HEK293 (cell line): ENCODE results near the gene WAC.
A peak's percentile ranks its signal among the peaks of the same experiment; 100 is the strongest.
"Not testable (repeated sequence)": the region's sequence is repeated elsewhere in the genome, so short reads cannot be mapped to it uniquely, and the experiment has no call there.

Experiments
- CTCF ChIA-PET: fragments of 350-600 bp; formaldehyde crosslinking; extraction: SDS; loops from one replicate; lab custom pipeline; 2021; ENCODE audit warnings: antibody characterized with exemption; lab: Yijun Ruan, JAX
- POLR2A ChIA-PET: fragments of 300-600 bp; formaldehyde crosslinking; extraction: SDS; loops from one replicate; lab custom pipeline; 2020; ENCODE audit warnings: antibody characterized with exemption, inconsistent platforms; lab: Yijun Ruan, JAX
- H3K27ac ChIP-seq: fragments of 200-500 bp; sonication (Bioruptor generic); 2 replicates; pipeline ENCODE4 v1.5.1; 2014; ENCODE audit warnings: low read depth, low read length, control low read depth, inconsistent platforms; ENCODE audit errors: extremely low read depth
- H3K36me3 ChIP-seq, 2 experiments: fragments of 200-500 bp in 1 of 2; sonication (Bioruptor generic) in 1 of 2; 1 replicate in 1 of 2; 2 replicates in 1 of 2; pipeline ENCODE4 v1.5.1; 2014 to 2017; ENCODE audit warnings: inconsistent platforms in 2 of 2, low read length in 2 of 2; ENCODE audit not compliant: control insufficient read depth in 2 of 2, insufficient read depth in 1 of 2
- H3K4me1 ChIP-seq: fragments of 200-500 bp; sonication (Bioruptor generic); 2 replicates; pipeline ENCODE4 v1.5.1; 2014; ENCODE audit warnings: mild to moderate bottlenecking, low read length, inconsistent platforms; ENCODE audit not compliant: control insufficient read depth, insufficient read depth
- H3K4me3 ChIP-seq: 2 replicates; pipeline ENCODE4 v1.5.1; 2011; ENCODE audit warnings: low read depth, mild to moderate bottlenecking, control low read depth, low read length, moderate library complexity
- H3K9me3 ChIP-seq: fragments of 200-500 bp; sonication (Bioruptor generic); 2 replicates; pipeline ENCODE4 v1.5.1; 2014; ENCODE audit warnings: low read depth, low read length, inconsistent platforms; ENCODE audit not compliant: control insufficient read depth, insufficient read depth
- BCL11B ChIP-seq: fragments of 450-650 bp; formaldehyde crosslinking; IDR thresholded peaks from 2 replicates; pipeline ENCODE4 v1.5.1; 2016; ENCODE audit warnings: low read depth, missing biosample characterization, missing genetic modification characterization
- FEZF1 ChIP-seq: fragments of 450-650 bp; formaldehyde crosslinking; IDR thresholded peaks from 2 replicates; pipeline ENCODE4 v1.5.1; 2016; ENCODE audit warnings: missing biosample characterization, missing genetic modification characterization
- KLF10 ChIP-seq: fragments of 450-650 bp; IDR thresholded peaks from 2 replicates; pipeline ENCODE4 v1.5.1; 2018; ENCODE audit warnings: missing biosample characterization, mild to moderate bottlenecking, missing genetic modification characterization
- OSR2 ChIP-seq: fragments of 450-650 bp; formaldehyde crosslinking; IDR thresholded peaks from 2 replicates; pipeline ENCODE4 v1.5.1; 2016; ENCODE audit warnings: missing biosample characterization, missing genetic modification characterization
- SP3 ChIP-seq: fragments of 450-650 bp; formaldehyde crosslinking; IDR thresholded peaks from 2 replicates; pipeline ENCODE4 v1.5.1; 2016; ENCODE audit warnings: missing biosample characterization, missing genetic modification characterization
- YY1 ChIP-seq: fragments of 450-650 bp; formaldehyde crosslinking; IDR thresholded peaks from 2 replicates; pipeline ENCODE4 v1.5.1; 2018; ENCODE audit warnings: missing biosample characterization, missing genetic modification characterization
- ZBTB21 ChIP-seq: fragments of 450-650 bp; formaldehyde crosslinking; IDR thresholded peaks from 2 replicates; pipeline ENCODE4 v1.5.1; 2017; ENCODE audit warnings: missing biosample characterization, missing genetic modification characterization
- ZNF121 ChIP-seq: fragments of 450-650 bp; formaldehyde crosslinking; IDR thresholded peaks from 2 replicates; pipeline ENCODE4 v1.5.1; 2016; ENCODE audit warnings: missing biosample characterization, missing genetic modification characterization
- ZNF155 ChIP-seq: fragments of 450-650 bp; formaldehyde crosslinking; IDR thresholded peaks from 2 replicates; pipeline ENCODE4 v1.5.1; 2016; ENCODE audit warnings: missing biosample characterization, missing genetic modification characterization
- ZNF23 ChIP-seq: fragments of 450-650 bp; formaldehyde crosslinking; IDR thresholded peaks from 2 replicates; pipeline ENCODE4 v1.5.1; 2016; ENCODE audit warnings: missing biosample characterization, missing genetic modification characterization, borderline replicate concordance
- ZNF292 ChIP-seq: fragments of 450-650 bp; formaldehyde crosslinking; IDR thresholded peaks from 2 replicates; pipeline ENCODE4 v1.5.1; 2016; ENCODE audit warnings: low read depth, missing biosample characterization, missing genetic modification characterization, borderline replicate concordance
- ZNF366 ChIP-seq: fragments of 450-650 bp; formaldehyde crosslinking; conservative IDR thresholded peaks from 2 replicates; pipeline ENCODE4 v1.5.1; 2016; ENCODE audit warnings: missing biosample characterization, missing genetic modification characterization
- ZNF391 ChIP-seq: fragments of 450-650 bp; formaldehyde crosslinking; IDR thresholded peaks from 2 replicates; pipeline ENCODE4 v1.5.1; 2016; ENCODE audit warnings: low read depth, missing biosample characterization, missing genetic modification characterization, borderline replicate concordance
- ZNF423 ChIP-seq: fragments of 450-650 bp; formaldehyde crosslinking; IDR thresholded peaks from 2 replicates; pipeline ENCODE4 v1.5.1; 2016; ENCODE audit warnings: missing biosample characterization, missing genetic modification characterization
- ZNF558 ChIP-seq: fragments of 450-650 bp; formaldehyde crosslinking; IDR thresholded peaks from 2 replicates; pipeline ENCODE4 v1.5.1; 2016; ENCODE audit warnings: missing biosample characterization, missing genetic modification characterization
- ZNF596 ChIP-seq: fragments of 450-650 bp; IDR thresholded peaks from 2 replicates; pipeline ENCODE4 v1.5.0; 2018; ENCODE audit warnings: missing biosample characterization, mild to moderate bottlenecking, missing genetic modification characterization, moderate library complexity
- ZNF701 ChIP-seq: fragments of 450-650 bp; formaldehyde crosslinking; IDR thresholded peaks from 2 replicates; pipeline ENCODE4 v1.5.1; 2016; ENCODE audit warnings: missing biosample characterization, missing genetic modification characterization
- ZNF843 ChIP-seq: fragments of 450-650 bp; formaldehyde crosslinking; IDR thresholded peaks from 2 replicates; pipeline ENCODE4 v1.5.1; 2016; ENCODE audit warnings: missing biosample characterization, missing genetic modification characterization
- TF ChIP-seq, protein P1 (sequence below): fragments of 450-650 bp; formaldehyde crosslinking; IDR thresholded peaks from 2 replicates; pipeline ENCODE4 v1.5.1; 2016; ENCODE audit warnings: missing biosample characterization, missing genetic modification characterization
- TF ChIP-seq, protein P2 (sequence below): fragments of 450-650 bp; formaldehyde crosslinking; IDR thresholded peaks from 2 replicates; pipeline ENCODE4 v1.5.1; 2017; ENCODE audit warnings: missing biosample characterization, mild to moderate bottlenecking, missing genetic modification characterization, moderate library complexity
- TF ChIP-seq, protein P3 (sequence below): fragments of 450-650 bp; formaldehyde crosslinking; IDR thresholded peaks from 2 replicates; pipeline ENCODE4 v1.5.1; 2016; ENCODE audit warnings: missing biosample characterization, missing genetic modification characterization, low read depth
- TF ChIP-seq, protein P4 (sequence below): fragments of 450-650 bp; formaldehyde crosslinking; IDR thresholded peaks from 2 replicates; pipeline ENCODE4 v1.5.1; 2017; ENCODE audit warnings: missing biosample characterization, missing genetic modification characterization

Gene WAC

GRCh38 chr10:28497313-28498126 is 35.4 kb upstream of the WAC start:
- CTCF ChIA-PET = no interaction called here

GRCh38 chr10:28500203-28500602 is 32.7 kb upstream of the WAC start:
- H3K4me1 ChIP-seq, H3K9me3 ChIP-seq, H3K4me3 ChIP-seq, POLR2A ChIA-PET, CTCF ChIA-PET, H3K36me3 ChIP-seq, H3K27ac ChIP-seq: not testable (repeated sequence)

More at GRCh38 chr10:28497313-28498126, 35.4 kb upstream of the WAC start:
- H3K36me3 ChIP-seq = no peaks in the 10 kb centered on the region
- no peak for TF ChIP-seq ZNF558 (tag by site-specific recombination)
- TF ChIP-seq ZNF596 (tag by site-specific recombination) = peak; percentile 88
- peak; percentile 78 for TF ChIP-seq ZNF121 (tag by site-specific recombination)
- TF ChIP-seq BCL11B (tag by site-specific recombination) = no peak
- TF ChIP-seq, protein P1, sequence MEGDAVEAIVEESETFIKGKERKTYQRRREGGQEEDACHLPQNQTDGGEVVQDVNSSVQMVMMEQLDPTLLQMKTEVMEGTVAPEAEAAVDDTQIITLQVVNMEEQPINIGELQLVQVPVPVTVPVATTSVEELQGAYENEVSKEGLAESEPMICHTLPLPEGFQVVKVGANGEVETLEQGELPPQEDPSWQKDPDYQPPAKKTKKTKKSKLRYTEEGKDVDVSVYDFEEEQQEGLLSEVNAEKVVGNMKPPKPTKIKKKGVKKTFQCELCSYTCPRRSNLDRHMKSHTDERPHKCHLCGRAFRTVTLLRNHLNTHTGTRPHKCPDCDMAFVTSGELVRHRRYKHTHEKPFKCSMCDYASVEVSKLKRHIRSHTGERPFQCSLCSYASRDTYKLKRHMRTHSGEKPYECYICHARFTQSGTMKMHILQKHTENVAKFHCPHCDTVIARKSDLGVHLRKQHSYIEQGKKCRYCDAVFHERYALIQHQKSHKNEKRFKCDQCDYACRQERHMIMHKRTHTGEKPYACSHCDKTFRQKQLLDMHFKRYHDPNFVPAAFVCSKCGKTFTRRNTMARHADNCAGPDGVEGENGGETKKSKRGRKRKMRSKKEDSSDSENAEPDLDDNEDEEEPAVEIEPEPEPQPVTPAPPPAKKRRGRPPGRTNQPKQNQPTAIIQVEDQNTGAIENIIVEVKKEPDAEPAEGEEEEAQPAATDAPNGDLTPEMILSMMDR (tag by site-specific recombination) = no peak
- peak; percentile 98 for TF ChIP-seq ZNF366 (tag by site-specific recombination)
- no peak for TF ChIP-seq ZBTB21 (tag by site-specific recombination)
- TF ChIP-seq ZNF391 = no peak
- no peak for TF ChIP-seq ZNF155
- no peak for TF ChIP-seq ZNF423 (tag by site-specific recombination)
- TF ChIP-seq ZNF23 = no peak
- TF ChIP-seq ZNF292 (tag by site-specific recombination) = no peak
- no peak for TF ChIP-seq ZNF701 (tag by site-specific recombination)
- no peak for TF ChIP-seq SP3 (tag by site-specific recombination)
- no peak for TF ChIP-seq KLF10 (tag by site-specific recombination)
- TF ChIP-seq YY1 (tag by site-specific recombination) = no peak
- no peaks in the 10 kb centered on the region for H3K9me3 ChIP-seq
- no peaks in the 10 kb centered on the region for H3K4me1 ChIP-seq
- no peak overlapping the region for H3K27ac ChIP-seq
- POLR2A ChIA-PET = no interaction called here
- no peak overlapping the region for H3K4me3 ChIP-seq

DNA sequence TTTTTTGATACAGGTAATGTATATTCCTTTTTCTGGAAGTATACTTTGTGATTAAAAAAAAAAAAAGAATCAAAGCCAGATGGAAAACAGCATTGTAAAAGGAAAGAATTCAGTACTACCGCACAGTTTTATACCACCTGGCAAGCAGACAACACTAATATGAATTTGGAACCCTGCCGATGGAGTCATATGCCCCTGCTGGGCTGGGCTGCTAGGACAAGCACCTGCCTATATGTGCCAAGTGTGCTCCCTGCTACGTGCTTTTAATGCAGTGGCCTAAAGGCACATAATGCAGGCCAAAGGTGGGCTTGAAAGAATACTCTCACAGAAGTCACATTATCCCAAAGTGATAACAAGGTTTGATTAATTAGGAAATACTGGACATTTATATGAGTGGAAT is 29.8 kb upstream of the WAC start:
- POLR2A ChIA-PET = no interaction called here
- Histone ChIP-seq H3K4me3 (no peak overlapping the region), H3K9me3 (no peaks in the 10 kb centered on the region), H3K27ac (no peak overlapping the region), H3K36me3 (no peaks in the 10 kb centered on the region), H3K4me1 (peaks cover 9% of the 10 kb centered on the region)
- CTCF ChIA-PET = interaction anchor here (0.6 kb wide), 1 partner anchor 7 kb away, joined by 4 read pairs; no protein-coding TSS in a partner anchor
- TF ChIP-seq, protein P2, sequence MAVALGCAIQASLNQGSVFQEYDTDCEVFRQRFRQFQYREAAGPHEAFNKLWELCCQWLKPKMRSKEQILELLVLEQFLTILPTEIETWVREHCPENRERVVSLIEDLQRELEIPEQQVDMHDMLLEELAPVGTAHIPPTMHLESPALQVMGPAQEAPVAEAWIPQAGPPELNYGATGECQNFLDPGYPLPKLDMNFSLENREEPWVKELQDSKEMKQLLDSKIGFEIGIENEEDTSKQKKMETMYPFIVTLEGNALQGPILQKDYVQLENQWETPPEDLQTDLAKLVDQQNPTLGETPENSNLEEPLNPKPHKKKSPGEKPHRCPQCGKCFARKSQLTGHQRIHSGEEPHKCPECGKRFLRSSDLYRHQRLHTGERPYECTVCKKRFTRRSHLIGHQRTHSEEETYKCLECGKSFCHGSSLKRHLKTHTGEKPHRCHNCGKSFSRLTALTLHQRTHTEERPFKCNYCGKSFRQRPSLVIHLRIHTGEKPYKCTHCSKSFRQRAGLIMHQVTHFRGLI (tag by site-specific recombination) = 0 out of 2 replicates have a peak, but pooled peaks have one; percentile 25
- TF ChIP-seq, protein P3, sequence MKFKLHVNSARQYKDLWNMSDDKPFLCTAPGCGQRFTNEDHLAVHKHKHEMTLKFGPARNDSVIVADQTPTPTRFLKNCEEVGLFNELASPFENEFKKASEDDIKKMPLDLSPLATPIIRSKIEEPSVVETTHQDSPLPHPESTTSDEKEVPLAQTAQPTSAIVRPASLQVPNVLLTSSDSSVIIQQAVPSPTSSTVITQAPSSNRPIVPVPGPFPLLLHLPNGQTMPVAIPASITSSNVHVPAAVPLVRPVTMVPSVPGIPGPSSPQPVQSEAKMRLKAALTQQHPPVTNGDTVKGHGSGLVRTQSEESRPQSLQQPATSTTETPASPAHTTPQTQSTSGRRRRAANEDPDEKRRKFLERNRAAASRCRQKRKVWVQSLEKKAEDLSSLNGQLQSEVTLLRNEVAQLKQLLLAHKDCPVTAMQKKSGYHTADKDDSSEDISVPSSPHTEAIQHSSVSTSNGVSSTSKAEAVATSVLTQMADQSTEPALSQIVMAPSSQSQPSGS (tag by site-specific recombination) = no peak
- peak; percentile 79 for TF ChIP-seq OSR2
- peak; percentile 79 for TF ChIP-seq ZNF843 (tag by site-specific recombination)
- TF ChIP-seq FEZF1 = peak; percentile 80; the same call in 1 of the 2 replicates
- TF ChIP-seq, protein P4, sequence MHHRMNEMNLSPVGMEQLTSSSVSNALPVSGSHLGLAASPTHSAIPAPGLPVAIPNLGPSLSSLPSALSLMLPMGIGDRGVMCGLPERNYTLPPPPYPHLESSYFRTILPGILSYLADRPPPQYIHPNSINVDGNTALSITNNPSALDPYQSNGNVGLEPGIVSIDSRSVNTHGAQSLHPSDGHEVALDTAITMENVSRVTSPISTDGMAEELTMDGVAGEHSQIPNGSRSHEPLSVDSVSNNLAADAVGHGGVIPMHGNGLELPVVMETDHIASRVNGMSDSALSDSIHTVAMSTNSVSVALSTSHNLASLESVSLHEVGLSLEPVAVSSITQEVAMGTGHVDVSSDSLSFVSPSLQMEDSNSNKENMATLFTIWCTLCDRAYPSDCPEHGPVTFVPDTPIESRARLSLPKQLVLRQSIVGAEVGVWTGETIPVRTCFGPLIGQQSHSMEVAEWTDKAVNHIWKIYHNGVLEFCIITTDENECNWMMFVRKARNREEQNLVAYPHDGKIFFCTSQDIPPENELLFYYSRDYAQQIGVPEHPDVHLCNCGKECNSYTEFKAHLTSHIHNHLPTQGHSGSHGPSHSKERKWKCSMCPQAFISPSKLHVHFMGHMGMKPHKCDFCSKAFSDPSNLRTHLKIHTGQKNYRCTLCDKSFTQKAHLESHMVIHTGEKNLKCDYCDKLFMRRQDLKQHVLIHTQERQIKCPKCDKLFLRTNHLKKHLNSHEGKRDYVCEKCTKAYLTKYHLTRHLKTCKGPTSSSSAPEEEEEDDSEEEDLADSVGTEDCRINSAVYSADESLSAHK (tag by site-specific recombination) = 0 out of 2 replicates have a peak, but pooled peaks have one; percentile 25
- TF ChIP-seq BCL11B (tag by site-specific recombination) = 0 out of 2 replicates have a peak, but pooled peaks have one; percentile 13
